ENCODE measurements around the gene DNAH3.

GRCh38 chr16:21038197-21038596 is 112.4 kb downstream of the DNAH3 start:
- TF ChIP-seq POLR2A (IDR thresholded peaks at IDR 0.05; ENCODE audit: low read length) (no peak), GATA1 (IDR thresholded peaks at IDR 0.05; ENCODE audit: low read depth, low read length) (no peak)

Measured in erythroblast (primary cell).